ENCODE data around the gene U2AF2.
"Not testable (repeated sequence)": the region's sequence is repeated elsewhere in the genome, so short reads cannot be mapped to it uniquely, and the experiment has no call there.

U2AF2 gene

DNA sequence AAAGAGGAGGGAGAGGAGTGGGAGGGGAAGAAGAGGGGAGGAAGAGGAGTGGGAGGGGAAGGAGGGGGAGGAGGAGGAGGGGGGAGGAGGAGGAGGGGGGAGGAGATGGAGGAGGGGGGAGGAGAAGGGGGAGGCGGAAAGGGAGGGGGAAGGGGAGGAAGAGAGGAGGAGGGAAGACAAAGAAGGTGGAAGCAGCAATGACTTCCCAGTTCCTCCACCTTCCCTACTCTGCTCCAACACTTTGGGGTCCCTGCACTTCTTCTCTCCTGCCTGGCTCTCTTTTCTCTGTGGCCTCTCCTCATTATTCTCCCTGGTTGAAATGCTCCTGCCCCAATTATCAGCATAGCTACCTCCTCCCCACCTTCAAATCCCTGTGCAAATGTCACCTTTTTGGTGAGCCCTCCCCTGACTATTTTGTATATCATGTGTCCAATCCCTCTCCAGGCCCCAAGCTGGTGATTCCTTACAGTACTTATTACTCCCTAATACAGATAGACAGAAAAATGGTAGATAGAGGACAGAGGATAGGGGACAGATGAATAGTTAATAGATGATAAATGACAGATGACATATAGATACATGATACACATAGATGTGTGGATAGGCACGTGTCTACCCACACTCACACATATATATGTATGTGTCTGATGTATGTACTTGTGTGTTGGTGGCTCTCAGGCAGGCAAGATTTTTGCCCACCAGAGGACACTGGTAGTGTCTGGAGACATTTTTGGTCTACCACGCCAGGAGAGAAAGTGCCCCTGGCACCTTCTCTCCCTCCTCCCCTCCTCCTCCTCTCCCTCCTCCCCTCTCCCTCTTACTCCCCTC lies 58.2 kb downstream of the U2AF2 start:
- no peak for DNase-seq (ENCODE audit: low spot score)

DNA sequence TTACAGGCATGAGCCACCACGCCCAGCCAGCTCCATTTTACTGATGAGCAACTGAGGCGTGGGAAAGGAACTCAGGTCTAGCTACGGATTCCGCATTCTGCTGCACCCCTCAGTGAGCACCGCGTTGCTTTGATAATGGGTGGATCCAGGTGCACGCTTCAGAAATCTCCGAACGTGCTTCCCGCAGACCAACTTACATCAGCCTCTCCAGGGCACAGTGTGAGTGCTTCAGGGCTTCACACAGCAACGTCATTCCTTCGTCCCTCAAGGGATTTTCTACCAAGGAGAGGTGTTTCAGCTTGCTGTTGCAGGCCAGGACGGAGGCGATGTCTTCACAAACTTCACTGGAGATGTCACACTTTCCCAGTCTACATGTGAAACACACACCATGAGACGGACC lies 61.7 kb downstream of the U2AF2 start:
- DNase-seq (ENCODE audit: low spot score), result no peak

DNA sequence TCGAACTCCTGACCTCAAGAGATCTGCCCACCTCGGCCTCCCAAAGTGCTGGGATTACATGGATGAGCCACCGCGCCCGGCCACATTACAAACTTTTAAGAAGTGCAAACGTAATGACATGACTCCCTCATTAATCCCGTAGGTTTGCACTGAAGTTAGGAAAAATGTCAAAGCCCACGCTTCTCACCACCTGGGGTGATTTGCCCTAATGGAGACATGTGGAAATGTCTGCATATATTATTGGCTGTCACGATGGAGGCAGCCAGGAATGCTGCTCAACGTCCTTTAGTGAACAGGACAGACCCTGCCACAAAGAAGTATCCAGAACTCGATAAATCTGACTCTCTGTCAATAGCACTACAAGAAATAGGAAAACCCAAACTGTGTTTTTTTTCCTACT lies 62.4 kb downstream of the U2AF2 start:
- no peak for DNase-seq (ENCODE audit: low spot score)

DNA sequence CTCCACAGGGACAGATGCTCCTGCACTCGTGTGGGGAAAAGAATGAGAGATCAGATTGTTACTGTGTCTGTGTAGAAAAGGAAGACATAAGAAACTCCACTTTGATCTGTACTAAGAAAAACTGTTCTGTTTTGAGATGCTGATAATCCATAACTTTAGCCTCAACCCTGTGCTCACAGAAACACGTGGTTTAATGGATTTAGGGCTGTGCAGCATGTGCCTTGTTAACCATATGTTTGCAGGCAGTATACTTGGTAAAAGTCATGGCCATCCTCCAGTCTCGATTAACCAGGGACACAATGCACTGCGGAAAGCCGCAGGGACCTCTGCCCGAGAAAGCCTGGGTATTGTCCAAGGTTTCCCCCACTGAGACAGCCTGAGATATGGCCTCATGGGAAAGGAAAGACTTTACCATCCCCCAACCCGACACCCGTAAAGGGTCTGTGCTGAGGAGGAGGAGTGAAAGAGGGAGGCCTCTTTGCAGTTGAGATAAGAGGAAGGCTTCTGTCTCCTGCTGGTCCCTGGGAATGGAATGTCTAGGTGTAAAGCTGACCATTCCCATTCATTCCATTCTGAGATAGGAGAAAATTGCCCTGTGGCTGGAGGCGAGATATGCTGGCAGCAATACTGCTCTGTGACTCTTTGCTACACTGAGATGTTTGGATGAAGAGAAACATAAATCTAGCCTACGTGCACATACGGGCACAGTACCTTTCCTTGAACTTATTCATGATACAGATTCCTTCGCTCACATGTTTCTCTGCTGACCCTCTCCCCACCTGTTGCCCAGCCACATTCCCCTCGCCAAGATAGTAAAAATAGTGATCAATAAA lies 63.3 kb downstream of the U2AF2 start:
- DNase-seq (ENCODE audit: low spot score), result not testable (repeated sequence)

DNA sequence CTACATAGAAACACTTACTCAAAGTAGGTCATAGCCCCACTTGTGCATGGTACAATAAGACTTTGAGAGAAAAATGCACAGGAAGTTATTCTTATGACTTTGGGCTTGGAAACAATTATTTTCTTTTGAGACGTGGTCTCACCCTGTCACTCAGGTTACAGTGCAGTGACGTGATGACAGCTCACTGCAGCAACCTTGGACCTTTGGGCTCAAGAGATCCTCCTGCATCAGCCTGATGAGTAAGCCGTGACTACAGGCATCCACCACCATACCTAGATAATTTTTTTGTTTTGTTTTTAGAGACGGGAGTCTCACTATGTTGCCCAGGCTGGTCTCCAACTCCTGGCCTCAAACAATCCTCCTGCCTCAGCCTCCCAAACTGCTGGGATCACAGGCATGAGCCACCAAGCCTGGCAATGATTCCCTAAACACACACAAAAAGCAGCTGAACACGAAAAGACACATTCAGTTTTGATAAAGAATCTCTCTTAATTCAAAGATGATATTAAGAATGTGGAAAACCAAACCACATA lies 65.4 kb downstream of the U2AF2 start:
- no peak for DNase-seq (ENCODE audit: low spot score)

DNA sequence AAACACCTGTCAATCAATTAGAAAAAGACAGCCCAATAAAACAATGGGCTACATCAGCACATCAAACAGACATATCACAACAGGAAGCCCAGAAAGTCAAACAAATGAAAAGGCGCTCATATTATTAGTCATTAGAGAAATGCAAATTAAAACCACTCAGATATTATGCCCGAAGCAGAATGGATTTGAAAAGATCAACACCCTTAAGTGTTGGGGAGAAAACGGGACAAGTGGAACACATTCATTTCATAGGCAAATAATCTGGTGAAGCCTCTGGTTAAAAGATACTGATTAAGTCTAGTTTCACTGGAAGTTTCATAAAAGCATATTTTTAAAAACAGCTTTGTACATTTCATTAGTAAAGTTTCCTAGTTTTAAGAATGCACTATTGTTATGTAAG lies 66.0 kb downstream of the U2AF2 start:
- no peak for DNase-seq (ENCODE audit: low spot score)

DNA sequence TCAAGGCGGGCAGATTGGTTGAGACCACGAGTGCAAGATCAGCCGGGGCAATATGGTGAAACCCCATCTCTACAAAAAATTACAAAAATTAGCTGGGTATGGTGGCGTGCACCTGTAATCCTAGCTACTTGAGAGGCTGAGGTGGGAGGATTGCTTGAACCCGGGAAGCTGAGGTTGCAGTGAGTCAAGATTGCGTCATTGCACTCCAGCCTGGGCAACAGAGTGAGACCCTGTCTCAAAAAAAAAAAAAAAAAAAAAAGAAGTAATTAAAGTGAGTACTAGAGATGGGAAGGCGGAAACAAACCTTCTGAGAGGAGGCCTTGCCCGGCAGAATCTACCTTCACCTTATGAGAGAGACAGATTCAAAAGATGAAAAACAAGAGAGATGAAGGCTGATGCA lies 68.7 kb downstream of the U2AF2 start:
- no peak for DNase-seq (ENCODE audit: low spot score)

Measured in hematopoietic multipotent progenitor cell treated with erythropoietin and hydrocortisone succinate and interleukin-3 and kit ligand, for 15 days (in vitro differentiated cells).